CD4-positive, alpha-beta memory T cell (primary cell): ENCODE results near the gene PCDHGB4. TPM values are rescaled to one million over a fixed set of nuclear protein-coding genes. Genes with fewer than 3 reads are reported as not detected.
A peak's percentile ranks its signal among the peaks of the same experiment; 100 is the strongest.
"Not testable (repeated sequence)": the region's sequence is repeated elsewhere in the genome, so short reads cannot be mapped to it uniquely, and the experiment has no call there.

Experiments
- CTCF ChIA-PET: fragments of 350-600 bp; sonication (Branson Sonifier 250); formaldehyde crosslinking; loops from one replicate; lab custom pipeline; 2021; ENCODE audit warnings: inconsistent platforms; ENCODE audit not compliant: partially characterized antibody; lab: Charles Lee
- POLR2A ChIA-PET: fragments of 350-600 bp; sonication (Branson Sonifier 250); formaldehyde crosslinking; loops from one replicate; lab custom pipeline; 2021; ENCODE audit not compliant: partially characterized antibody; lab: Charles Lee
- DNase-seq, 5 donors: peaks; one replicate each; pipeline versions ENCODE4 v3.0.0 to v3.0.0-alpha.2; 2020 to 2022; ENCODE audit warnings: mixed read lengths in 1 of 5
- H3K27ac ChIP-seq: one replicate; pipeline ENCODE4 v1.7.0; 2013; ENCODE audit warnings: low read depth, low read length
- H3K27me3 ChIP-seq: 2 replicates; pipeline ENCODE4 v1.7.0; 2013; ENCODE audit warnings: mild to moderate bottlenecking, low read length, moderate library complexity; ENCODE audit not compliant: insufficient read depth
- H3K36me3 ChIP-seq: 2 replicates; pipeline ENCODE4 v1.7.0; 2013; ENCODE audit warnings: mild to moderate bottlenecking, low read length, moderate library complexity; ENCODE audit not compliant: insufficient read depth
- H3K4me1 ChIP-seq: 2 replicates; pipeline ENCODE4 v1.7.0; 2013; ENCODE audit warnings: mild to moderate bottlenecking, low read length, moderate library complexity; ENCODE audit not compliant: insufficient read depth
- H3K4me3 ChIP-seq, 2 donors: one replicate each; pipeline ENCODE4 v1.7.0; 2013; ENCODE audit warnings: low read length in 2 of 2, mild to moderate bottlenecking in 1 of 2
- H3K9me3 ChIP-seq, 2 donors: one replicate each; pipeline ENCODE4 v1.7.0; 2013; ENCODE audit warnings: low read length in 2 of 2, control low read depth in 1 of 2; ENCODE audit not compliant: control insufficient read depth in 1 of 2
- H3K27ac Mint-ChIP-seq, 7 donors: one replicate each; pipeline ENCODE4 v1.8.0; 2020 to 2021; ENCODE audit warnings: mixed read lengths in 7 of 7, mild to moderate bottlenecking in 6 of 7, inconsistent platforms in 3 of 7, moderate library complexity in 3 of 7
- H3K27me3 Mint-ChIP-seq, 2 donors: one replicate each; pipeline ENCODE4 v1.8.0; 2020 to 2021; ENCODE audit warnings: mixed read lengths in 2 of 2
- H3K36me3 Mint-ChIP-seq, 2 donors: one replicate each; pipeline ENCODE4 v1.8.0; 2020 to 2021; ENCODE audit warnings: mixed read lengths in 2 of 2, inconsistent platforms in 1 of 2, mild to moderate bottlenecking in 1 of 2
- H3K4me1 Mint-ChIP-seq, 4 donors: one replicate each; pipeline ENCODE4 v1.8.0; 2020 to 2021; ENCODE audit warnings: mixed read lengths in 4 of 4, mild to moderate bottlenecking in 1 of 4
- H3K4me3 Mint-ChIP-seq, 8 donors: one replicate each; pipeline ENCODE4 v1.8.0; 2020 to 2021; ENCODE audit warnings: mixed read lengths in 8 of 8, mild to moderate bottlenecking in 7 of 8, moderate library complexity in 6 of 8, inconsistent platforms in 3 of 8
- H3K9me3 Mint-ChIP-seq, 8 donors: one replicate each; pipeline ENCODE4 v1.8.0; 2020 to 2021; ENCODE audit warnings: mixed read lengths in 8 of 8, mild to moderate bottlenecking in 5 of 8, inconsistent platforms in 3 of 8, moderate library complexity in 1 of 8
- intact Hi-C: fragments of 100-400 bp; cut with micrococcal nuclease; formaldehyde crosslinking; loops from one replicate; pipeline ENCODE4 v1.15.1; 2023
- polyA plus RNA-seq, 2 donors: library from polyadenylated mRNA; unstranded; fragments of 300-500 nt; fragmentation: Illumina TruSeq; gene quantifications; one replicate each; pipeline ENCODE4 v1.2.3, GENCODE V29; 2021
- total RNA-seq, 2 experiments: library from RNA; stranded (reverse); gene quantifications; one replicate each; pipeline ENCODE4 v1.2.3, GENCODE V29; 2021

The PCDHGB4 gene
- total and polyA plus RNA-seq, 4 experiments from 2014 or later, result 0.13 to 0.23 (median 0.19) TPM; not detected in 1

GRCh38 chr5:141392429-141393198, 5.1 kb downstream of the PCDHGB4 start, which contains the start of gene PCDHGA8:
PCDHGA8 (plus strand) TSS chr5:141392633; CDS start chr5:141392814, 181 bp downstream.
- H3K36me3 ChIP-seq, result no peaks in the 10 kb centered on the region
- ChIA-PET CTCF (interaction anchor here (0.8 to 1.1 kb wide), 2 partner anchors 14 to 121 kb away, joined by 3 to 4 read pairs; no protein-coding TSS in a partner anchor), POLR2A (no interaction called here)
- peaks cover 43% of the 10 kb centered on the region in 2 donors for H3K27me3 Mint-ChIP-seq
- peaks cover 7 to 11% of the 10 kb centered on the region in 2 donors for H3K36me3 Mint-ChIP-seq
- no peak within 1 kb of the TSS for H3K27ac ChIP-seq
- H3K4me3 ChIP-seq, result no peak within 1 kb of the TSS
- H3K9me3 Mint-ChIP-seq, result peaks cover 7 to 72% (median 61%) of the 10 kb centered on the region in 8 donors
- H3K4me3 Mint-ChIP-seq, result peak within 1 kb of the TSS in 2 of 8 donors; percentile 1 to 17
- no peaks in the 10 kb centered on the region for H3K9me3 ChIP-seq
- DNase-seq, result no peak
- H3K27me3 ChIP-seq, result peaks cover 18% of the 10 kb centered on the region
- H3K4me1 ChIP-seq, result no peaks in the 10 kb centered on the region
- H3K4me1 Mint-ChIP-seq, result peaks cover 0 to 4% (median 2%) of the 10 kb centered on the region in 4 donors
- H3K27ac Mint-ChIP-seq, result no peak within 1 kb of the TSS
- intact Hi-C loops, result no loop called here

GRCh38 chr5:141393267-141393666, 5.8 kb downstream of the PCDHGB4 start:
- intact Hi-C loops, result no loop called here

GRCh38 chr5:141394401-141395187, 7.1 kb downstream of the PCDHGB4 start:
- H3K27ac Mint-ChIP-seq, H3K9me3 ChIP-seq, H3K36me3 ChIP-seq, H3K4me1 ChIP-seq, H3K36me3 Mint-ChIP-seq, H3K4me3 Mint-ChIP-seq, H3K4me3 ChIP-seq, intact Hi-C loops, H3K4me1 Mint-ChIP-seq, H3K27ac ChIP-seq, POLR2A ChIA-PET, DNase-seq: not testable (repeated sequence)
- H3K27me3 ChIP-seq, result peaks cover 15% of the 10 kb centered on the region
- H3K9me3 Mint-ChIP-seq, result peaks cover 3 to 71% (median 62%) of the 10 kb centered on the region in 8 donors
- CTCF ChIA-PET, result interaction anchor here (1.0 to 3.7 kb wide), 2 partner anchors 19 to 164 kb away, joined by 7 to 16 read pairs; partner anchors contain the start of gene PCDHGA10
- peaks cover 43 to 45% of the 10 kb centered on the region in 2 donors for H3K27me3 Mint-ChIP-seq

More at GRCh38 chr5:141393267-141393666, 5.8 kb downstream of the PCDHGB4 start:
- H3K4me3 Mint-ChIP-seq, result peak overlapping the region in 1 of 8 donors; percentile 17
- peaks cover 7 to 70% (median 62%) of the 10 kb centered on the region in 8 donors for H3K9me3 Mint-ChIP-seq
- no peaks in the 10 kb centered on the region for H3K9me3 ChIP-seq
- ChIA-PET CTCF (interaction anchor here (0.8 to 1.1 kb wide), 2 partner anchors 13 to 121 kb away, joined by 3 to 4 read pairs; no protein-coding TSS in a partner anchor), POLR2A (no interaction called here)
- H3K27ac Mint-ChIP-seq, result no peak overlapping the region
- H3K27me3 Mint-ChIP-seq, result peaks cover 41% of the 10 kb centered on the region in 2 donors
- no peak overlapping the region for H3K27ac ChIP-seq
- H3K36me3 ChIP-seq, result no peaks in the 10 kb centered on the region
- no peak overlapping the region for H3K4me3 ChIP-seq
- no peaks in the 10 kb centered on the region for H3K4me1 ChIP-seq
- DNase-seq, result no peak
- H3K27me3 ChIP-seq, result peaks cover 18% of the 10 kb centered on the region
- H3K36me3 Mint-ChIP-seq, result peaks cover 7 to 11% of the 10 kb centered on the region in 2 donors
- H3K4me1 Mint-ChIP-seq, result peaks cover 0 to 3% (median 2%) of the 10 kb centered on the region in 4 donors

- Mint-ChIP-seq H3K9me3 (peaks cover 2 to 62% (median 52%) of the 10 kb centered on the region in 8 donors), H3K27me3 (peaks cover 42 to 49% of the 10 kb centered on the region in 2 donors)
- H3K4me1 Mint-ChIP-seq, result not testable (repeated sequence)
These were observed 10.5 kb downstream of the PCDHGB4 start, which contains the start of gene PCDHGB5 for GRCh38 chr5:141397756-141398551. PCDHGB5 (plus strand) TSS chr5:141397947; CDS start chr5:141398128, 181 bp downstream.

GRCh38 chr5:141398608-141399007, 11.1 kb downstream of the PCDHGB4 start:
- Histone ChIP-seq H3K4me1 (no peaks in the 10 kb centered on the region), H3K27me3 (peaks cover 10% of the 10 kb centered on the region), H3K27ac (no peak overlapping the region), H3K4me3 (no peak overlapping the region), H3K9me3 (peaks cover 0 to 4% of the 10 kb centered on the region in 2 donors), H3K36me3 (no peaks in the 10 kb centered on the region)
- Mint-ChIP-seq H3K36me3 (peaks cover 9 to 12% of the 10 kb centered on the region in 2 donors), H3K9me3 (peaks cover under 1 to 62% (median 53%) of the 10 kb centered on the region in 8 donors), H3K27me3 (peaks cover 39 to 53% of the 10 kb centered on the region in 2 donors), H3K27ac (peak overlapping the region in 1 of 7 donors; percentile 19), H3K4me1 (peaks cover 0 to 4% (median 0%) of the 10 kb centered on the region in 4 donors), H3K4me3 (peak overlapping the region in 2 of 8 donors; percentile 6 to 29)
- POLR2A ChIA-PET, result no interaction called here
- CTCF ChIA-PET, result interaction anchor here (2.1 kb wide), 1 partner anchor 165 kb away, joined by 9 read pairs; no protein-coding TSS in a partner anchor
- intact Hi-C loops, result no loop called here
- no peak for DNase-seq

More at GRCh38 chr5:141397756-141398551, 10.5 kb downstream of the PCDHGB4 start, which contains the start of gene PCDHGB5:
- H3K9me3 ChIP-seq, H3K36me3 ChIP-seq, H3K4me1 ChIP-seq, POLR2A ChIA-PET, H3K27ac ChIP-seq, intact Hi-C loops, H3K4me3 ChIP-seq: not testable (repeated sequence)
- Mint-ChIP-seq H3K36me3 (peaks cover 11 to 12% of the 10 kb centered on the region in 2 donors), H3K27ac (peak within 1 kb of the TSS in 1 of 7 donors; percentile 19), H3K4me3 (peak within 1 kb of the TSS in 7 of 8 donors; percentile 21 to 72 (median 44))
- peaks cover 10% of the 10 kb centered on the region for H3K27me3 ChIP-seq
- CTCF ChIA-PET, result interaction anchor here (1.2 to 3.7 kb wide), 3 partner anchors 16 to 166 kb away, joined by 4 to 16 read pairs (median 9); partner anchors contain the start of gene PCDHGA10
- DNase-seq, result peak in 3 of 5 donors; percentile 38 to 41 (median 39)

- ChIA-PET POLR2A (no interaction called here), CTCF (no interaction called here)
- Mint-ChIP-seq H3K36me3 (peaks cover 8 to 9% of the 10 kb centered on the region in 2 donors), H3K27ac (no peak overlapping the region), H3K9me3 (peaks cover 4 to 62% (median 53%) of the 10 kb centered on the region in 8 donors), H3K4me3 (no peak overlapping the region), H3K27me3 (peaks cover 46 to 56% of the 10 kb centered on the region in 2 donors), H3K4me1 (peaks cover 0 to 4% (median 0%) of the 10 kb centered on the region in 4 donors)
- Histone ChIP-seq H3K27me3 (peaks cover 10% of the 10 kb centered on the region), H3K4me1 (no peaks in the 10 kb centered on the region), H3K9me3 (peaks cover 0 to 4% of the 10 kb centered on the region in 2 donors), H3K4me3 (no peak overlapping the region), H3K36me3 (no peaks in the 10 kb centered on the region), H3K27ac (no peak overlapping the region)
- DNase-seq, result no peak
- intact Hi-C loops, result no loop called here
These were observed 12.2 kb downstream of the PCDHGB4 start for GRCh38 chr5:141399555-141400258.
